ENCODE measurements around the gene ITGAE. TPM values are rescaled to one million over a fixed set of nuclear protein-coding genes. Genes with fewer than 3 reads are reported as not detected.

ITGAE gene
- total RNA-seq, 2 experiments from 2014 or later: 38.0 to 38.8 TPM

- ChIA-PET CTCF (interaction anchor here (0.9 to 2.7 kb wide), 3 partner anchors 12 to 71 kb away, joined by 3 to 14 read pairs (median 6); no protein-coding TSS in a partner anchor), POLR2A (interaction anchor here (0.7 kb wide), 1 partner anchor 167 kb away, joined by 3 read pairs; no protein-coding TSS in a partner anchor)
Measured at GRCh38 chr17:3772764-3773163, 28.2 kb downstream of the ITGAE start.

GRCh38 chr17:3771140-3771539 is 29.8 kb downstream of the ITGAE start:
- ChIA-PET POLR2A (interaction anchor here (0.6 kb wide), 1 partner anchor 31 kb away, joined by 10 read pairs; no protein-coding TSS in a partner anchor), CTCF (interaction anchor here (0.7 to 2.7 kb wide), 5 partner anchors 21 to 56 kb away, joined by 3 to 14 read pairs (median 5); no protein-coding TSS in a partner anchor)

- ChIA-PET POLR2A (interaction anchor here (1.0 kb wide), 1 partner anchor 26 kb away, joined by 3 read pairs; no protein-coding TSS in a partner anchor), CTCF (interaction anchor here (0.9 to 1.9 kb wide), 4 partner anchors 19 to 56 kb away, joined by 3 to 7 read pairs (median 5); no protein-coding TSS in a partner anchor)
Measured at GRCh38 chr17:3770466-3770865, 30.5 kb downstream of the ITGAE start.

GRCh38 chr17:3768769-3769168 is 32.2 kb downstream of the ITGAE start:
- CTCF ChIA-PET: interaction anchor here (1.1 to 1.7 kb wide), 3 partner anchors 22 to 59 kb away, joined by 3 to 7 read pairs (median 3); no protein-coding TSS in a partner anchor
- POLR2A ChIA-PET: no interaction called here

GRCh38 chr17:3768341-3768740 is 32.6 kb downstream of the ITGAE start:
- ChIA-PET CTCF (no interaction called here), POLR2A (no interaction called here)

- CTCF ChIA-PET: interaction anchor here (0.7 to 1.7 kb wide), 3 partner anchors 30 to 1718 kb away, joined by 3 to 5 read pairs (median 3); partner anchors contain the start of gene NCBP3
Measured at GRCh38 chr17:3766779-3767178, 34.2 kb downstream of the ITGAE start.

GRCh38 chr17:3765981-3766380 is 35.0 kb downstream of the ITGAE start:
- CTCF ChIA-PET: interaction anchor here (1.0 to 1.7 kb wide), 3 partner anchors 30 to 80 kb away, joined by 3 to 14 read pairs (median 5); partner anchors contain the start of gene NCBP3
- POLR2A ChIA-PET: interaction anchor here (0.6 to 1.2 kb wide), 3 partner anchors 25 to 31 kb away, joined by 3 to 5 read pairs (median 3); no protein-coding TSS in a partner anchor

More at GRCh38 chr17:3766779-3767178, 34.2 kb downstream of the ITGAE start:
- POLR2A ChIA-PET: no interaction called here

- ChIA-PET CTCF (interaction anchor here (1.4 to 2.7 kb wide), 3 partner anchors 23 to 32 kb away, joined by 4 to 15 read pairs (median 9); no protein-coding TSS in a partner anchor), POLR2A (interaction anchor here (0.5 to 2.6 kb wide), 3 partner anchors 28 to 68 kb away, joined by 3 to 27 read pairs (median 3); no protein-coding TSS in a partner anchor)
Measured at GRCh38 chr17:3763777-3764170, 37.2 kb downstream of the ITGAE start.

GRCh38 chr17:3762922-3763776 is 37.8 kb downstream of the ITGAE start:
- ChIA-PET CTCF (interaction anchor here (1.2 to 2.7 kb wide), 4 partner anchors 23 to 38 kb away, joined by 4 to 15 read pairs (median 8); partner anchors contain the start of gene ITGAE), POLR2A (interaction anchor here (0.5 to 2.6 kb wide), 3 partner anchors 28 to 69 kb away, joined by 3 to 27 read pairs (median 3); no protein-coding TSS in a partner anchor)

GRCh38 chr17:3761918-3762380 is 39.0 kb downstream of the ITGAE start:
- CTCF ChIA-PET: interaction anchor here (0.5 to 2.7 kb wide), 5 partner anchors 21 to 174 kb away, joined by 3 to 15 read pairs (median 4); partner anchors contain the start of gene ITGAE
- POLR2A ChIA-PET: interaction anchor here (1.2 kb wide), 1 partner anchor 29 kb away, joined by 3 read pairs; no protein-coding TSS in a partner anchor

GRCh38 chr17:3761036-3761917 is 39.7 kb downstream of the ITGAE start:
- POLR2A ChIA-PET: interaction anchor here (1.2 kb wide), 1 partner anchor 30 kb away, joined by 3 read pairs; no protein-coding TSS in a partner anchor
- CTCF ChIA-PET: interaction anchor here (0.5 to 2.7 kb wide), 8 partner anchors 11 to 86 kb away, joined by 3 to 15 read pairs (median 4); no protein-coding TSS in a partner anchor

- ChIA-PET CTCF (interaction anchor here (1.2 to 1.4 kb wide), 3 partner anchors 21 to 49 kb away, joined by 3 to 5 read pairs (median 3); no protein-coding TSS in a partner anchor), POLR2A (no interaction called here)
Measured at GRCh38 chr17:3759597-3760216, 41.3 kb downstream of the ITGAE start.

GRCh38 chr17:3755335-3756030 is 45.5 kb downstream of the ITGAE start:
- POLR2A ChIA-PET: no interaction called here
- CTCF ChIA-PET: interaction anchor here (0.6 to 3.7 kb wide), 2 partner anchors 17 to 71 kb away, joined by 5 to 14 read pairs; no protein-coding TSS in a partner anchor

- POLR2A ChIA-PET: no interaction called here
- CTCF ChIA-PET: interaction anchor here (3.7 kb wide), 1 partner anchor 16 kb away, joined by 14 read pairs; no protein-coding TSS in a partner anchor
Measured at GRCh38 chr17:3754458-3755334, 46.3 kb downstream of the ITGAE start.

GRCh38 chr17:3754066-3754457 is 46.9 kb downstream of the ITGAE start:
- CTCF ChIA-PET: interaction anchor here (1.2 to 3.7 kb wide), 2 partner anchors 16 to 110 kb away, joined by 3 to 14 read pairs; no protein-coding TSS in a partner anchor
- POLR2A ChIA-PET: no interaction called here

GRCh38 chr17:3753624-3754023 is 47.4 kb downstream of the ITGAE start:
- POLR2A ChIA-PET: no interaction called here
- CTCF ChIA-PET: interaction anchor here (0.6 to 3.7 kb wide), 3 partner anchors 15 to 121 kb away, joined by 3 to 14 read pairs (median 4); no protein-coding TSS in a partner anchor

Data from activated CD8-positive, alpha-beta memory T cell treated with anti-CD3 and anti-CD28 coated beads for 36 hours (primary cell).